Coronary artery (tissue), 2 donors: ENCODE measurements around the gene SYVN1.

Experiments used
- DNase-seq: peaks from one replicate; pipeline ENCODE4 v3.0.0-alpha.2; 2017; ENCODE audit warnings: low spot score
- H3K27ac ChIP-seq, 2 donors: fragments of 200-600 bp; sonication (generic); one replicate each; pipeline ENCODE4 v1.5.1; 2016 to 2019
- H3K4me3 ChIP-seq: fragments of 200-600 bp; sonication (generic); 2 replicates; pipeline ENCODE4 v1.5.1; 2016; ENCODE audit warnings: mild to moderate bottlenecking, moderate library complexity
- CTCF ChIP-seq: fragments of 200-600 bp; sonication (generic); IDR thresholded peaks from one replicate; pipeline ENCODE4 v1.5.1; 2019; ENCODE audit warnings: antibody characterized with exemption

SYVN1 gene

GRCh38 chr11:65087216-65087615 is 47.1 kb downstream of the SYVN1 start:
- no peak for DNase-seq
- H3K4me3 ChIP-seq, result no peak overlapping the region
- no peak overlapping the region for H3K27ac ChIP-seq
- no peak for TF ChIP-seq CTCF

GRCh38 chr11:65086809-65087208 is 47.5 kb downstream of the SYVN1 start:
- TF ChIP-seq CTCF, result no peak
- no peak for DNase-seq
- Histone ChIP-seq H3K27ac (no peak overlapping the region), H3K4me3 (no peak overlapping the region)

- TF ChIP-seq CTCF, result no peak
- DNase-seq, result no peak
- H3K27ac ChIP-seq, result no peak overlapping the region
- no peak overlapping the region for H3K4me3 ChIP-seq
Observed at GRCh38 chr11:65085446-65085845, 48.9 kb downstream of the SYVN1 start.

- Histone ChIP-seq H3K27ac (peak overlapping the region; percentile 94 to 97), H3K4me3 (peak overlapping the region; percentile 85)
- DNase-seq, result no peak
- no peak for TF ChIP-seq CTCF
Observed at GRCh38 chr11:65084598-65085375, 49.5 kb downstream of the SYVN1 start.

- peak within 1 kb of the TSS; percentile 85 for H3K4me3 ChIP-seq
- peak within 1 kb of the TSS; percentile 94 to 97 for H3K27ac ChIP-seq
- no peak for TF ChIP-seq CTCF
- DNase-seq, result peak; percentile 94
Observed at GRCh38 chr11:65083834-65084597, 50.3 kb downstream of the SYVN1 start, which contains the start of the genes CDCA5 and ZFPL1. TSS of gene CDCA5 (minus strand) at chr11:65084040. CDS start at chr11:65083978, 62 bp downstream. TSS of gene ZFPL1 (plus strand) at chr11:65084222. CDS start at chr11:65084699, 477 bp downstream.

- no peak for DNase-seq
- Histone ChIP-seq H3K27ac (peak overlapping the region; percentile 94 to 97), H3K4me3 (peak overlapping the region; percentile 85)
- TF ChIP-seq CTCF, result no peak
Observed at GRCh38 chr11:65083134-65083833, 51.0 kb downstream of the SYVN1 start.
